H1 (cell line): ENCODE results near the gene USP30. TPM values are rescaled to one million over a fixed set of nuclear protein-coding genes. Genes with fewer than 3 reads are reported as not detected.
A peak's percentile ranks its signal among the peaks of the same experiment; 100 is the strongest.

Experiments used
- CHD7 ChIP-seq: fragments of 300-600 bp; sonication (generic); IDR thresholded peaks from 2 replicates; pipeline ENCODE4 v1.7.1; 2012; ENCODE audit warnings: low read length, moderate library complexity, mild to moderate bottlenecking, inconsistent platforms; ENCODE audit not compliant: insufficient replicate concordance
- EZH2 ChIP-seq: fragments of 200-600 bp; sonication (generic); IDR thresholded peaks from 2 replicates; pipeline ENCODE4 v1.7.1; 2012; ENCODE audit warnings: low read depth, mild to moderate bottlenecking, moderate library complexity, low read length, inconsistent platforms; ENCODE audit not compliant: severe bottlenecking
- HDAC6 ChIP-seq: IDR thresholded peaks from one replicate; pipeline ENCODE4 v1.7.1; 2012; ENCODE audit warnings: low read depth, mild to moderate bottlenecking, inconsistent platforms, low read length, moderate library complexity
- JUN ChIP-seq: IDR thresholded peaks from 2 replicates; pipeline ENCODE4 v1.6.1; 2011; ENCODE audit warnings: low read depth, mild to moderate bottlenecking, improper control_type of control experiment, low read length
- KDM1A ChIP-seq: fragments of 200-600, 300-600 bp; sonication (generic); IDR thresholded peaks from 2 replicates; pipeline ENCODE4 v1.7.1; 2016; ENCODE audit warnings: mild to moderate bottlenecking, low read length, borderline replicate concordance
- SIRT6 ChIP-seq: IDR thresholded peaks from one replicate; pipeline ENCODE4 v1.7.1; 2012; ENCODE audit warnings: low read length, inconsistent platforms
- YY1 ChIP-seq: IDR thresholded peaks from 2 replicates; pipeline ENCODE4 v1.6.1; 2011; ENCODE audit warnings: low read depth, mild to moderate bottlenecking, low read length
- polyA plus RNA-seq, 7 experiments: library from polyadenylated mRNA; depleted of rRNA in 3 of 7; stranded (reverse) in 5 of 7; unstranded in 2 of 7; fragments of >200 nt in 5 of 7; fragments of 200-250 nt in 2 of 7; gene quantifications; 1 replicate in 5 of 7; 2 replicates in 1 of 7; 4 replicates in 1 of 7; pipeline versions ENCODE4 v1.2.1 to v1.2.3, GENCODE V29; 2011 to 2013; ENCODE audit warnings: missing spikeins in 2 of 7, mixed read lengths in 2 of 7
- total RNA-seq: library from RNA; stranded (reverse); fragmentation: NEBNext Ultra II Directional; extraction: Animal tissue kit (Norgen Biotek cat#: 25700); gene quantifications from 2 replicates; pipeline ENCODE4 v1.2.1, GENCODE V29; 2021

The USP30 gene
- total and polyA plus RNA-seq, 2 of the 8 experiments (the other 6 are each of a cell fraction or from before 2014, with no cell fraction given), result 7.0 to 12.2 TPM

- TF ChIP-seq CHD7, result no peak
- no peak for TF ChIP-seq JUN
- no peak for TF ChIP-seq YY1
- no peak for TF ChIP-seq EZH2
- no peak for TF ChIP-seq SIRT6
- TF ChIP-seq KDM1A, result peak; percentile 78; the same call in 1 of the 2 replicates
- TF ChIP-seq HDAC6, result no peak
These were observed 44.7 kb downstream of the USP30 start (continued) for GRCh38 chr12:109097140-109097434.
